Stomach (tissue), 9 donors: ENCODE data around the gene KHK. TPM values are rescaled to one million over a fixed set of nuclear protein-coding genes. Genes with fewer than 3 reads are reported as not detected.
A peak's percentile ranks its signal among the peaks of the same experiment; 100 is the strongest.

Experiments used
- DNase-seq, 2 donors: peaks; one replicate each; pipeline versions ENCODE4 v3.0.0 to v3.0.0-alpha.2; 2013 to 2019
- H3K27ac ChIP-seq, 5 donors: fragments of 200-600 bp in 4 of 5; sonication (generic) in 4 of 5; one replicate each; pipeline ENCODE4 v1.5.1; 2013 to 2019; ENCODE audit warnings: mild to moderate bottlenecking in 1 of 5, moderate library complexity in 1 of 5
- H3K27me3 ChIP-seq, 3 donors: fragments of 200-600 bp; sonication (generic); one replicate each; pipeline ENCODE4 v1.5.1; 2017 to 2019; ENCODE audit warnings: mixed run types in 1 of 3
- H3K36me3 ChIP-seq, 4 donors: fragments of 200-600 bp; sonication (generic); 1 replicate in 3 of 4; 2 replicates in 1 of 4; pipeline ENCODE4 v1.5.1; 2016 to 2019
- H3K4me1 ChIP-seq, 4 donors: fragments of 200-600 bp; sonication (generic); one replicate each; pipeline ENCODE4 v1.5.1; 2016 to 2019
- H3K4me3 ChIP-seq, 4 donors: fragments of 200-600 bp; sonication (generic) in 3 of 4; one replicate each; pipeline ENCODE4 v1.5.1; 2016 to 2019; ENCODE audit warnings: mild to moderate bottlenecking in 1 of 4
- H3K9me3 ChIP-seq, 4 donors: fragments of 200-600 bp; sonication (generic); one replicate each; pipeline ENCODE4 v1.5.1; 2016 to 2019
- EP300 ChIP-seq: sonication (generic); formaldehyde crosslinking; IDR thresholded peaks from one replicate; pipeline ENCODE4 v1.6.1; 2017; ENCODE audit warnings: antibody characterized with exemption
- POLR2A ChIP-seq, 4 donors: fragments of 450-650 bp; IDR thresholded peaks; one replicate each; pipeline ENCODE4 v1.6.1; 2016; ENCODE audit warnings: antibody characterized with exemption in 4 of 4, control low read depth in 2 of 4, mild to moderate bottlenecking in 1 of 4, moderate library complexity in 1 of 4
- POLR2AphosphoS5 ChIP-seq, 3 donors: sonication (generic); formaldehyde crosslinking; IDR thresholded peaks; one replicate each; pipeline ENCODE4 v1.6.1; 2016; ENCODE audit warnings: antibody characterized with exemption in 3 of 3
- WGBS, 5 donors: extraction: QIAGEN DNeasy Blood & Tissue Kit in 3 of 5; methylation state at CpG; one replicate each; pipeline versions ENCODE4 v1.1.5 to v1.1.7; 2013 to 2018; 5-methylcytosine and 5-hydroxymethylcytosine counted together
- intact Hi-C: fragments of 100-400 bp; cut with DNase I; formaldehyde crosslinking; loops from one replicate; pipeline ENCODE4 v1.15.1; 2023; ENCODE audit warnings: low total_unique reads
- polyA plus RNA-seq, 3 donors: library from polyadenylated mRNA; stranded (reverse); fragments of 200-250 nt; gene quantifications; one replicate each; pipeline ENCODE4 v1.2.3, GENCODE V29; 2013
- total RNA-seq, 5 donors: library from RNA; depleted of rRNA; stranded (reverse); fragments of >200 nt; gene quantifications; one replicate each; pipeline versions ENCODE4 v1.1.0 to v1.2.3, GENCODE V29; 2014 to 2016
- TF ChIP-seq, protein P1 (sequence below), 7 experiments: fragments of 450-650 bp in 4 of 7; fragments of 200-600 bp in 3 of 7; sonication (generic) in 3 of 7; IDR thresholded peaks; one replicate each; pipeline ENCODE4 v1.5.1; 2016 to 2019; ENCODE audit warnings: antibody characterized with exemption in 7 of 7, control low read depth in 2 of 7, mild to moderate bottlenecking in 1 of 7
- donor health status: healthy with polysubstance abuse.
- donor health status: Bipolar disorder and iron deficiency.
- donor health status: healthy.

The KHK gene
- total and polyA plus RNA-seq, 8 donors, result 1.3 to 18.2 (median 3.5) TPM; not detected in 1

GRCh38 chr2:27135478-27135955, 48.9 kb downstream of the KHK start:
- no peak for TF ChIP-seq POLR2A (IDR thresholded peaks at IDR 0.05)
- TF ChIP-seq POLR2AphosphoS5 (IDR thresholded peaks at IDR 0.05), result no peak
- TF ChIP-seq EP300, result no peak
- TF ChIP-seq, protein P1, sequence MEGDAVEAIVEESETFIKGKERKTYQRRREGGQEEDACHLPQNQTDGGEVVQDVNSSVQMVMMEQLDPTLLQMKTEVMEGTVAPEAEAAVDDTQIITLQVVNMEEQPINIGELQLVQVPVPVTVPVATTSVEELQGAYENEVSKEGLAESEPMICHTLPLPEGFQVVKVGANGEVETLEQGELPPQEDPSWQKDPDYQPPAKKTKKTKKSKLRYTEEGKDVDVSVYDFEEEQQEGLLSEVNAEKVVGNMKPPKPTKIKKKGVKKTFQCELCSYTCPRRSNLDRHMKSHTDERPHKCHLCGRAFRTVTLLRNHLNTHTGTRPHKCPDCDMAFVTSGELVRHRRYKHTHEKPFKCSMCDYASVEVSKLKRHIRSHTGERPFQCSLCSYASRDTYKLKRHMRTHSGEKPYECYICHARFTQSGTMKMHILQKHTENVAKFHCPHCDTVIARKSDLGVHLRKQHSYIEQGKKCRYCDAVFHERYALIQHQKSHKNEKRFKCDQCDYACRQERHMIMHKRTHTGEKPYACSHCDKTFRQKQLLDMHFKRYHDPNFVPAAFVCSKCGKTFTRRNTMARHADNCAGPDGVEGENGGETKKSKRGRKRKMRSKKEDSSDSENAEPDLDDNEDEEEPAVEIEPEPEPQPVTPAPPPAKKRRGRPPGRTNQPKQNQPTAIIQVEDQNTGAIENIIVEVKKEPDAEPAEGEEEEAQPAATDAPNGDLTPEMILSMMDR (IDR thresholded peaks at IDR 0.05), result no peak
- no peak for DNase-seq
- no peaks in the 10 kb centered on the region for H3K9me3 ChIP-seq
- peak overlapping the region in 1 of 5 donors; percentile 95 for H3K27ac ChIP-seq
- peaks cover 21 to 26% (median 23%) of the 10 kb centered on the region in 4 donors for H3K36me3 ChIP-seq
- intact Hi-C loops, result no loop called here
- 81 to 90% (median 85%) methylated on average over 12 of the region's 12 CpGs for WGBS, 5 donors
- no peaks in the 10 kb centered on the region for H3K27me3 ChIP-seq
- no peak overlapping the region for H3K4me3 ChIP-seq
- H3K4me1 ChIP-seq, result peaks cover 10 to 25% (median 20%) of the 10 kb centered on the region in 4 donors

DNA sequence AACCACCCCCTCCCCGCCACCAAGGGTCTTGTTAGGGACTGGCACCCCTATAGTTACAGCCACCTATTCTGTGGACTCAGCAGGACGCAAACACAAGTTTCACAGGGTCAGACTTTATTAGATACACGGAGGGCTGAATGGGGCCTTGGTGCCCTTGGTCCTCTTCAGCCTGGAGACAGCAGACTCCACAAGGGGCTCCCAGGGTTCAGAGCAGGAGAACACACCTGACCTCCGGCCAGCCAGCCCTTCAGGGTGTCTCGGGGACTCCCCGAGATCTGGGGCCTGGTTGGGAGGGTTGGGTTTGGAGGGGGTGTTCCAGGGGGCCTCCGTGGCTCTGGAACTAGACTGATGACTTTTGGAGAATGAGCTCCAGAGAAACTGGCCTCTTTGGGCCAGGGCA, 50.2 kb downstream of the KHK start:
- no peak for TF ChIP-seq POLR2A (IDR thresholded peaks at IDR 0.05)
- TF ChIP-seq, protein P1 (IDR thresholded peaks at IDR 0.05), result no peak
- no peak for TF ChIP-seq POLR2AphosphoS5 (IDR thresholded peaks at IDR 0.05)
- no peak for TF ChIP-seq EP300
- Histone ChIP-seq H3K27me3 (no peaks in the 10 kb centered on the region), H3K4me3 (no peak overlapping the region), H3K4me1 (peaks cover 10 to 25% (median 20%) of the 10 kb centered on the region in 4 donors), H3K9me3 (no peaks in the 10 kb centered on the region), H3K27ac (no peak overlapping the region), H3K36me3 (peaks cover 10 to 13% (median 11%) of the 10 kb centered on the region in 4 donors)
- no peak for DNase-seq
- intact Hi-C loops, result no loop called here
- 92 to 98% (median 92%) methylated on average over 4 to 7 of the region's 7 CpGs for WGBS, 5 donors

DNA sequence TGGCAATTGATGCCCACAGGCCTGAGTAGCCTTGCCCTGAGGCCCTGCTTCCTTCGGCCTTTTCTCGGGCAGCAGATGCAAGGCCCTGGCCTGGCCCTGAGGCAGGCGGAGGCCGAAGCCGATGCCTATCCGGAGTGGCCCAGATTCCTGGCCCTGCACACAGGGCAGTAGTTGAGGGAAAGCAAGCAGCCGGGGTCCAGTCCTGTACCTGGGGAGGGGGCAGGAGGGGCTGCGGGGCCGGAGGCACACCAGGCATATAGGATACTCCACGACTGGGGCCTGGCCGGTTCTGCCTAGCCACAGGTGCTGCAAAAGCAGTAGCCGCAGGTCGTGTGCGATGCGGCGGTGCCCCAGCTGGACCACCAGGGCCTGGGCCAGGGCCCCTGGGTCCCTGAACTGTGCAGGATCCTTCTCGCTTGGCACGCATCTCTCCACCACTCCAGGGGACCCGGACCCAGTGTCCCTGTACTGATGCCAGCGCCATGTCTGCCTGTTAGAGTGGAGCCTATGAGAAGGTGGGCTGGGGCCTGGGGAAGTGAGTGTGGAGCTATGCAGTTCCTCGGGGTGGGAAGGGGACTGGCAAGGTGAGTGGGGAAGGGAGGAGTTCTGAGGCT, 50.9 kb downstream of the KHK start:
- no peak overlapping the region for H3K4me3 ChIP-seq
- intact Hi-C loops, result no loop called here
- no peak for TF ChIP-seq POLR2AphosphoS5 (IDR thresholded peaks at IDR 0.05)

GRCh38 chr2:27138111-27138510, 51.5 kb downstream of the KHK start:
- no peaks in the 10 kb centered on the region for H3K27me3 ChIP-seq
- H3K27ac ChIP-seq, result no peak overlapping the region
- no peak for DNase-seq
- H3K4me1 ChIP-seq, result peaks cover 7 to 13% (median 9%) of the 10 kb centered on the region in 4 donors
- intact Hi-C loops, result no loop called here
- TF ChIP-seq, protein P1 (IDR thresholded peaks at IDR 0.05), result no peak
- TF ChIP-seq POLR2A (IDR thresholded peaks at IDR 0.05), result no peak
- no peak for TF ChIP-seq EP300
- TF ChIP-seq POLR2AphosphoS5 (IDR thresholded peaks at IDR 0.05), result no peak
- no peaks in the 10 kb centered on the region for H3K9me3 ChIP-seq
- H3K36me3 ChIP-seq, result no peaks in the 10 kb centered on the region
- no peak overlapping the region for H3K4me3 ChIP-seq
- WGBS, 5 donors, result 78 to 86% (median 82%) methylated on average over 5 to 7 of the region's 7 CpGs

More for the DNA sequence above, 50.9 kb downstream of the KHK start:
- H3K27me3 ChIP-seq, result no peaks in the 10 kb centered on the region
- no peaks in the 10 kb centered on the region for H3K9me3 ChIP-seq
- peaks cover 3 to 7% (median 4%) of the 10 kb centered on the region in 4 donors for H3K36me3 ChIP-seq
- peaks cover 10 to 19% (median 16%) of the 10 kb centered on the region in 4 donors for H3K4me1 ChIP-seq
- no peak overlapping the region for H3K27ac ChIP-seq
- 93 to 95% (median 94%) methylated on average over 17 to 21 of the region's 21 CpGs for WGBS, 5 donors
- DNase-seq, result no peak

DNA sequence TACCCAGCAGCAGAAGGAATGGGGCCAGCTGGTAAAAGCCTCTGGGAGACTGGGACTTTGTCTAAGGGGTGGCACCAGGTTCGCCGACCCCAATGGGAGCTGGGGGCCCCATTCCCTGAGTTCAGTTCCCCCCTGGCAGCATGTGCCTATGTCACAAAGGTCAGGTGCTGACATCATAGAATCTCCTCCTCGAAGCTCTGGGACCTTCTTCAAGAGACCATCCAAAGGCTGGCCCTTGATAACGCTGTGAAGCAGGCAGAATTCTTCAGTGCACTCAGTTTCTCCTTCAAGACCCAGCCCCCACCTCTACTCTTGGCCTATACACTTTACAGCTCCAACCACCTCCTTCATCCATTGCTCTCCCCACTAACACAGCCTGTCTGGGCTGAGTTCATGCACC, 52.7 kb downstream of the KHK start, which contains the start of gene PRR30:
TSS of gene PRR30 (minus strand) at position 101 of the 400 bp plus-strand sequence. CDS start 1,081 bp downstream, outside the sequence.
- WGBS, 5 donors, result 72 to 85% (median 78%) methylated on average over 4 of the region's 4 CpGs
- Histone ChIP-seq H3K4me3 (no peak within 1 kb of the TSS), H3K36me3 (no peaks in the 10 kb centered on the region), H3K27ac (no peak within 1 kb of the TSS), H3K9me3 (no peaks in the 10 kb centered on the region), H3K4me1 (peaks cover 0 to 4% (median 0%) of the 10 kb centered on the region in 4 donors), H3K27me3 (no peaks in the 10 kb centered on the region)
- no peak for DNase-seq
- intact Hi-C loops, result no loop called here
- TF ChIP-seq POLR2AphosphoS5 (IDR thresholded peaks at IDR 0.05) (no peak), EP300 (no peak), POLR2A (IDR thresholded peaks at IDR 0.05) (no peak)
- TF ChIP-seq, protein P1 (IDR thresholded peaks at IDR 0.05), result no peak
